Left hindlimb (tissue), 1 donor: ENCODE results near the gene ZNF692.
"Not testable (repeated sequence)": the region's sequence is repeated elsewhere in the genome, so short reads cannot be mapped to it uniquely, and the experiment has no call there.

Experiments used
- DNase-seq: peaks from one replicate; pipeline ENCODE4 v3.0.0-alpha.2; 2018

The ZNF692 gene

DNA sequence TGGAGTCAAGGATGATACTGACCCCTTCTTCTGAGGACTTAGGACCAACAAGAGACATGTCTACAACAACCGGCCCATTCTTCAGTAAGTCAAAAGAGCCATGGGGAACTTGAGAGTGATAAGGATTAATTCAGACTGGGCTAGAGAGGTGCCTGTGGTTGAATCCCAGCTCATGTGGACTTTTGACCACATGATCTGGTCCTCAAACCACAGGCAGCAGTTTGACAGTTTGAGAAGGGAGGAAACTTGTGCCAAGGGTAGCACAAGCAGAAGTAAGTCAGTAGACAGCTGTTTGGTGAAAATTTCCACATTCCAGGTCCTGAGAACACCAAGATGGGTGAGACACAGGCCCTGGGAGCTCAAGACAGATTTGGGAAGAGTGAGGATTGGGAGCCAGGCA, 53.0 kb downstream of the ZNF692 start:
- no peak for DNase-seq

DNA sequence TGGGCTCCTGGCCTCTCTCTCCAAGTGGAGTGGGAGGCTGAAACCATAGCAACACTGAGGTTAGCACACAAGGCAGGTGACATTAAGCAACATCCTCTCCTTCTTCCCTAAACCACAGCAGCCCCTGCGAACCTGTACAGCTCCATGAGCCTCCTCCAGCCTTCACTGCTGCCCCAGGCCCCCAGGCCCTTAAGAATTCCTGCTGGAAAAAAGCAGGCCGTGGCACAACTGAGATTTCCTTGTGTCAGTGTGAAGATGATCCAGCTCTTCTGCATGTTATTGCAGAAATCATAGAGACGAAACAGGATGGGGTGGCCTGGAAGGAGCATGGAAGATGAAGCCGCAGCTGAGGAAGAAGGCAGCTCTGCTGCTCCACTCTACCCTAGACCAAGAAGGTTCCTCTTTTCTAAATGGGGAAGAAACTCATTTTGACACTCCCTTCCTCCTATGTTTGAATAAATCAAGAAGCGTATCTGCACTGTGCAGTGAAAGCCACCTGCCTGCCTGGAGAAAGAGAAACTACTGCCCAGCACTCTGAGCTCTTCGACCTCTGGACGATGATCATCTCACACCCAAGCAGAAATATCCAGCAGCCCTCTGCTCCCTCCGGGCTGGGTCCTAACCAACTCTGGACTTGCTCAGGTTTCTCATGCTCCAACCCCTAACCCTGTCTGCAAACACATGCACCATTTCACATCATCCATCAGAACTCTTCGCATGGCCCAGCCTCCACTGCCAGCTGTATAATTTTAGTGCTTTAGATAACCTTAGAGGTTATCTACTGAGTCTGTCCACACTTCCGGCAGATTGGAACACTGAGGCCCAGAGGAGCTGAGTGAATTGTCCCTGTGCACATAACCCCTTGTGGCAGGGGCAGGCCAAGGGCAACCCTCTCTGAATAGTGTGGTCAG, 53.9 kb downstream of the ZNF692 start:
- DNase-seq, result no peak

DNA sequence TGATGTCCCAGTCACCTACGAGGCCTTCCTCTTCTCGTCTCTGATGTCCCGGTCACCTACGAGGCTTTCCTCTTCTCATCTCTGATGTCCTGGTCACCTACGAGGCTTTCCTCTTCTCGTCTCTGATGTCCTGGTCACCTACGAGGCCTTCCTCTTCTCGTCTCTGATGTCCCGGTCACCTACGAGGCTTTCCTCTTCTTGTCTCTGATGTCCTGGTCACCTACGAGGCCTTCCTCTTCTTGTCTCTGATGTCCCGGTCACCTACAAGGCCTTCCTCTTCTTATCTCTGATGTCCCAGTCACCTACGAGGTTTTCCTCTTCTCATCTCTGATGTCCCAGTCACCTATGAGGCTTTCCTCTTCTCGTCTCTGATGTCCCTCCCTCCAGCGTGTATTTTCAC, 55.4 kb downstream of the ZNF692 start:
- DNase-seq, result not testable (repeated sequence)

DNA sequence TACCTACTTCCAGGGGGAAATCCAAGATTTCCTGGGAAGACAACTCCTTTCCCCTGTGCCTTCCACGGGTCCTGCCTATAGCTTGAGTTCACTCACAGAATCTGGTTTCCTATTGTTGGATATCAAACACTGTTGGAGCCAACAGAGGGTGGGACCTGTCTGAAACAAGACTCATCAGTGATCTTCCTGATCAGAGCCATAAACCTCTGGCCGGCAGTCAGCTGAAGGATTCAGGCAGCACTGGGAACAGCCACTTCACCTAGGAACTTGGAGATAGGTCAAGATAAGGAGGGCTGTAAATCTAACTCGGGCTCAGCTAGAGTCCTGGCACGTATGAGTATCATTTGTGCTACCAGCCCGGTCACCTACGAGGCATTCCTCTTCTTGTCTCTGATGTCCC, 56.4 kb downstream of the ZNF692 start:
- no peak for DNase-seq

DNA sequence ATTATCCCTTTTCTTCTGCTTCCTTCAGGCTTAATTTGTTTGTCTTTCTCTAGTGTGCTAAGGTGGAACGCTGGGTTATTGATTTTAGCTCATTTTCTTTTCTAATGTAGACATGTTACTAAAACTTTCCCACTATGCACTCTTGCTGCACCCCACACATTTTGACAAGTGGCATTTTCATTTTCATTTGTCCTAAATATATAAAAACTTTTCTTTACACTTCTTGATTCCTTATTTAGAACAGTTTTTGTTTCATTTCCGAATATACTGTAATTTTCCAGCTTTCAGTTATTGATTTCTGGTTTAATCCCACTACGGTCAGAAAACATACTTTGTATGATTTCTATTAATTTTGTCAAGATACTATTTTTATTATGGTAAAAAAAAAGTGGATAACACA, 58.4 kb downstream of the ZNF692 start:
- DNase-seq, result no peak
